ENCODE data around the gene ZNF800. TPM values are rescaled to one million over a fixed set of nuclear protein-coding genes. Genes with fewer than 3 reads are reported as not detected.

ZNF800 gene
- total RNA-seq, 1 experiment from 2014 or later = 25.7 TPM

DNA sequence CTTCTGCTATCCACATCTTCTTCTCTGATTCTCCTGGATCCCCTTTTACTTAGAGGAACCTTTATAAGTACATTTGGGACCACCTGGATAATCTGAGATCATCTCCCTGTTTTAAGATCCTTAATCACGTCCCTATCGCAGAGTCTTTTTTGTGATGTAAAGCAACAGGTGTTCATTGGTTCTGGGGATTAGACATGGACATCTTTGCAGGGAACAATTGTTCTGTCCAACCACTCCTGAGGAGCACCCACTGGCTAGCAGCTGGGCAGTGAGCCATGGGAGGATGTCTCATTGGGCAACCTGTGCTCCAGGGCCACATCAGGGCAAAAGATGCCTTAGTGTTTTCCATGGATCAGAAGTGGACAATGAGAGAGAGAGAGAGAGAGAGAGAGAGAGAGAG lies 56.0 kb downstream of the ZNF800 start:
- POLR2A ChIA-PET (ENCODE audit: low non-redundant PET) = no interaction called here
- no TSS peak for BruUV-seq (replicated peaks)
- Histone ChIP-seq H3K36me3 (ENCODE audit: insufficient read depth, low read length, poor library complexity, severe bottlenecking) (no peaks in the 10 kb centered on the region), H3K4me1 (ENCODE audit: insufficient read depth, low read length, poor library complexity, severe bottlenecking) (no peaks in the 10 kb centered on the region), H3K9me3 (ENCODE audit: low read depth, low read length, poor library complexity, severe bottlenecking) (no peaks in the 10 kb centered on the region), H3K27ac (ENCODE audit: low read depth, low read length, poor library complexity, severe bottlenecking) (no peak overlapping the region), H3K4me3 (ENCODE audit: low read depth, low read length, poor library complexity, severe bottlenecking) (no peak overlapping the region), H3K27me3 (replicated peaks; ENCODE audit: insufficient read depth, low read depth, low read length, poor library complexity) (no peaks in the 10 kb centered on the region)
- intact Hi-C loops (cut with micrococcal nuclease; ENCODE audit: unreplicated experiment) = no loop called here
- TF ChIP-seq, protein P1, sequence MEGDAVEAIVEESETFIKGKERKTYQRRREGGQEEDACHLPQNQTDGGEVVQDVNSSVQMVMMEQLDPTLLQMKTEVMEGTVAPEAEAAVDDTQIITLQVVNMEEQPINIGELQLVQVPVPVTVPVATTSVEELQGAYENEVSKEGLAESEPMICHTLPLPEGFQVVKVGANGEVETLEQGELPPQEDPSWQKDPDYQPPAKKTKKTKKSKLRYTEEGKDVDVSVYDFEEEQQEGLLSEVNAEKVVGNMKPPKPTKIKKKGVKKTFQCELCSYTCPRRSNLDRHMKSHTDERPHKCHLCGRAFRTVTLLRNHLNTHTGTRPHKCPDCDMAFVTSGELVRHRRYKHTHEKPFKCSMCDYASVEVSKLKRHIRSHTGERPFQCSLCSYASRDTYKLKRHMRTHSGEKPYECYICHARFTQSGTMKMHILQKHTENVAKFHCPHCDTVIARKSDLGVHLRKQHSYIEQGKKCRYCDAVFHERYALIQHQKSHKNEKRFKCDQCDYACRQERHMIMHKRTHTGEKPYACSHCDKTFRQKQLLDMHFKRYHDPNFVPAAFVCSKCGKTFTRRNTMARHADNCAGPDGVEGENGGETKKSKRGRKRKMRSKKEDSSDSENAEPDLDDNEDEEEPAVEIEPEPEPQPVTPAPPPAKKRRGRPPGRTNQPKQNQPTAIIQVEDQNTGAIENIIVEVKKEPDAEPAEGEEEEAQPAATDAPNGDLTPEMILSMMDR (conservative IDR thresholded peaks at IDR 0.05; ENCODE audit: low read depth, low read length) = no peak
- no peak for TF ChIP-seq EZH2 (IDR thresholded peaks at IDR 0.05; ENCODE audit: borderline replicate concordance, low read depth, low read length, poor library complexity, severe bottlenecking)
- CTCF ChIA-PET = interaction anchor here (1.0 kb wide), 1 partner anchor 83 kb away, joined by 3 read pairs; no protein-coding TSS in a partner anchor
- no peak for DNase-seq (ENCODE audit: low spot score)

DNA sequence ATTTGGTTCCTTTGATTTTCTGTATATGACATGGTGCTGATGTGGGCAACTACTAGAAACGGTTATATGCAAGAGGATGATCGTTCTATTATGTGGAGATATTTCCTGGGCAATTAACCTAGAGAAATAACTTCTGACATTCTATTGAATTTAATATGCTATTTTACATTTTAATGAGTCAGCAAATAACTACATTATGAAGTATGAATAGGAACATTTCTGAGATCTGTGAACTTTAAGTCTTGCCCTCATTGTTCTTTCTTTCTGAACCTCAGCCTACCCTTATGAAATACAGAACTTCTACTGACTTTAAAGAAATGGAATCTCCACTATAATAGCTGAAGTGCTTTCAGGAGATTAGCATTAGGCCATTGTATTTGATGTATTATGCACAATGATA lies 59.6 kb downstream of the ZNF800 start:
- no peak for TF ChIP-seq EZH2 (IDR thresholded peaks at IDR 0.05; ENCODE audit: borderline replicate concordance, low read depth, low read length, poor library complexity, severe bottlenecking)
- TF ChIP-seq, protein P1 (conservative IDR thresholded peaks at IDR 0.05; ENCODE audit: low read depth, low read length) = no peak
- CTCF ChIA-PET = no interaction called here
- BruUV-seq (replicated peaks) = no TSS peak

DNA sequence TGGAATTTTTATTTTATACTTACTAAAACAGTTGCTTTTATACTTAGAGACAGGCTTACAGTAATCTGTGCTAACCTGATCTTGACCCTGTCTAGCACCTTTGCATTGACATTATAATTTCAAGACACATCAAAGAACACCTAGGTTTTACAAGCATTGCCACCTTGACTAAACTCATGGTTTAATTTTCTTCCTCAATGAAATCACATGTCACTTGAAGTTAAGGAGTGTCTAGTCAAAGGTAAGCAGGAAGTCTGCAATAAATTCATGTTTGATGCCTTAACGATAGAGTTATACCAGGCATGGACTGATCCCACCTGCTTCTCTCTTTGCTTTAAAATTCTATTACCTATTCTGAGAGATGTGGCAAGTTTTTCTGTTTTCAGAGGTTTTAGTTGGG lies 62.4 kb downstream of the ZNF800 start:
- POLR2A ChIA-PET (ENCODE audit: low non-redundant PET) = no interaction called here
- TF ChIP-seq, protein P1 (conservative IDR thresholded peaks at IDR 0.05; ENCODE audit: low read depth, low read length) = no peak
- TF ChIP-seq EZH2 (IDR thresholded peaks at IDR 0.05; ENCODE audit: borderline replicate concordance, low read depth, low read length, poor library complexity, severe bottlenecking) = no peak
- no TSS peak for BruUV-seq (replicated peaks)

More for the DNA sequence above, 59.6 kb downstream of the ZNF800 start:
- POLR2A ChIA-PET (ENCODE audit: low non-redundant PET) = no interaction called here
- Histone ChIP-seq H3K4me3 (ENCODE audit: low read depth, low read length, poor library complexity, severe bottlenecking) (no peak overlapping the region), H3K36me3 (ENCODE audit: insufficient read depth, low read length, poor library complexity, severe bottlenecking) (no peaks in the 10 kb centered on the region), H3K27me3 (replicated peaks; ENCODE audit: insufficient read depth, low read depth, low read length, poor library complexity) (peaks cover 2% of the 10 kb centered on the region), H3K4me1 (ENCODE audit: insufficient read depth, low read length, poor library complexity, severe bottlenecking) (no peaks in the 10 kb centered on the region), H3K27ac (ENCODE audit: low read depth, low read length, poor library complexity, severe bottlenecking) (no peak overlapping the region), H3K9me3 (ENCODE audit: low read depth, low read length, poor library complexity, severe bottlenecking) (no peaks in the 10 kb centered on the region)
- intact Hi-C loops (cut with micrococcal nuclease; ENCODE audit: unreplicated experiment) = no loop called here
- DNase-seq (ENCODE audit: low spot score) = no peak

More for the DNA sequence above, 62.4 kb downstream of the ZNF800 start:
- peaks cover 22% of the 10 kb centered on the region for H3K27me3 ChIP-seq (replicated peaks; ENCODE audit: insufficient read depth, low read depth, low read length, poor library complexity)
- intact Hi-C loops (cut with micrococcal nuclease; ENCODE audit: unreplicated experiment) = no loop called here
- no peak overlapping the region for H3K4me3 ChIP-seq (ENCODE audit: low read depth, low read length, poor library complexity, severe bottlenecking)
- no peak overlapping the region for H3K27ac ChIP-seq (ENCODE audit: low read depth, low read length, poor library complexity, severe bottlenecking)
- H3K36me3 ChIP-seq (ENCODE audit: insufficient read depth, low read length, poor library complexity, severe bottlenecking) = no peaks in the 10 kb centered on the region
- no peak for DNase-seq (ENCODE audit: low spot score)
- CTCF ChIA-PET = no interaction called here
- no peaks in the 10 kb centered on the region for H3K4me1 ChIP-seq (ENCODE audit: insufficient read depth, low read length, poor library complexity, severe bottlenecking)
- H3K9me3 ChIP-seq (ENCODE audit: low read depth, low read length, poor library complexity, severe bottlenecking) = no peaks in the 10 kb centered on the region

All from A673 (cell line).